ENCODE results near the gene GARIN1A.

GRCh38 chr7:128666200-128666599 lies 5.9 kb upstream of the GARIN1A start:
- TF ChIP-seq CTCF (IDR thresholded peaks at IDR 0.05 in 8 of 11, conservative IDR thresholded peaks at IDR 0.05 in 3 of 11) = no peak
- no peak for TF ChIP-seq POLR2A (IDR thresholded peaks at IDR 0.05)

Data from spleen (tissue), 7 donors.